MM.1S (cell line): Measurements from ENCODE around the gene PRCP.
"Not testable (repeated sequence)": the region's sequence is repeated elsewhere in the genome, so short reads cannot be mapped to it uniquely, and the experiment has no call there.

ENCODE experiments used
- DNase-seq: peaks from one replicate; pipeline ENCODE4 v3.0.0-alpha.2; 2015
- H2AFZ ChIP-seq: fragments of 300-600 bp; sonication (generic); 2 replicates; pipeline ENCODE4 v1.6.0; 2016; ENCODE audit warnings: antibody characterized with exemption, low read length
- H3F3A ChIP-seq: fragments of 300-600 bp; sonication (generic); 2 replicates; pipeline ENCODE4 v1.6.1; 2016; ENCODE audit warnings: mild to moderate bottlenecking, antibody characterized with exemption, low read length, moderate library complexity, mixed read lengths; ENCODE audit not compliant: insufficient read depth
- H3K27ac ChIP-seq: fragments of 300-600 bp; sonication (generic); 2 replicates; pipeline ENCODE4 v1.5.1; 2016; ENCODE audit warnings: mild to moderate bottlenecking, low read length
- H3K27me3 ChIP-seq: fragments of 300-600 bp; sonication (generic); replicated peaks from 2 replicates; pipeline ENCODE4 v1.6.0; 2016; ENCODE audit warnings: low read length; ENCODE audit not compliant: insufficient read depth
- H3K36me3 ChIP-seq: fragments of 300-600 bp; sonication (generic); replicated peaks from 2 replicates; pipeline ENCODE4 v1.6.1; 2016; ENCODE audit warnings: mild to moderate bottlenecking, low read length, mixed read lengths; ENCODE audit not compliant: insufficient read depth
- H3K4me1 ChIP-seq: fragments of 300-600 bp; sonication (generic); 2 replicates; pipeline ENCODE4 v1.6.1; 2016; ENCODE audit warnings: low read length, mixed read lengths
- H3K4me2 ChIP-seq: fragments of 300-600 bp; sonication (generic); 2 replicates; pipeline ENCODE4 v1.6.0; 2016; ENCODE audit warnings: low read depth, low read length
- H3K4me3 ChIP-seq: fragments of 300-600 bp; sonication (generic); 2 replicates; pipeline ENCODE4 v1.5.1; 2016; ENCODE audit warnings: low read length, mixed read lengths
- H3K79me2 ChIP-seq: fragments of 300-600 bp; sonication (generic); 2 replicates; pipeline ENCODE4 v1.6.1; 2016; ENCODE audit warnings: mixed run types, low read length, mixed read lengths
- H3K9ac ChIP-seq: fragments of 300-600 bp; sonication (generic); 2 replicates; pipeline ENCODE4 v1.6.1; 2016; ENCODE audit warnings: low read length, mixed read lengths
- H3K9me2 ChIP-seq: fragments of 300-600 bp; sonication (generic); replicated peaks from 2 replicates; pipeline ENCODE4 v1.6.1; 2016; ENCODE audit warnings: mild to moderate bottlenecking, low read length, mixed read lengths; ENCODE audit not compliant: insufficient read depth
- H3K9me3 ChIP-seq: fragments of 300-600 bp; sonication (generic); replicated peaks from 2 replicates; pipeline ENCODE4 v1.6.1; 2016; ENCODE audit warnings: mild to moderate bottlenecking, low read length, mixed read lengths; ENCODE audit not compliant: insufficient read depth
- H4K20me1 ChIP-seq: fragments of 300-600 bp; sonication (generic); 2 replicates; pipeline ENCODE4 v1.6.1; 2016; ENCODE audit warnings: mild to moderate bottlenecking, low read length, moderate library complexity, mixed read lengths; ENCODE audit not compliant: insufficient read depth
- CTCF ChIP-seq: fragments of 300-600 bp; sonication (generic); IDR thresholded peaks from 2 replicates; pipeline ENCODE4 v1.5.1; 2016; ENCODE audit warnings: antibody characterized with exemption, low read length, mixed read lengths
- EZH2 ChIP-seq: fragments of 300-600 bp; sonication (generic); optimal IDR thresholded peaks from 2 replicates; pipeline ENCODE3; 2017; ENCODE audit warnings: low read depth, mild to moderate bottlenecking, antibody characterized with exemption, low read length, mixed read lengths
- EZH2phosphoT487 ChIP-seq: fragments of 300-600 bp; sonication (generic); IDR thresholded peaks from 2 replicates; pipeline ENCODE4 v1.6.1; 2018; ENCODE audit warnings: antibody characterized with exemption, low read length

Gene PRCP

GRCh38 chr11:82930229-82930628, 30.0 kb upstream of the PRCP start:
- no peak for DNase-seq
- no peaks in the 10 kb centered on the region for H3K9me2 ChIP-seq
- no peaks in the 10 kb centered on the region for H3F3A ChIP-seq
- no peak overlapping the region for H3K9ac ChIP-seq
- no peaks in the 10 kb centered on the region for H3K79me2 ChIP-seq
- H4K20me1 ChIP-seq = no peaks in the 10 kb centered on the region
- H3K4me3 ChIP-seq = no peak overlapping the region
- H3K27ac ChIP-seq = no peak overlapping the region
- H3K36me3 ChIP-seq = no peaks in the 10 kb centered on the region
- no peak overlapping the region for H3K4me2 ChIP-seq
- no peaks in the 10 kb centered on the region for H3K27me3 ChIP-seq
- TF ChIP-seq EZH2phosphoT487 = no peak
- TF ChIP-seq CTCF = no peak
- H3K4me1 ChIP-seq = peaks cover 3% of the 10 kb centered on the region; the same call in 1 of the 2 replicates
- no peaks in the 10 kb centered on the region for H3K9me3 ChIP-seq
- H2AFZ ChIP-seq = no peak overlapping the region

- Histone ChIP-seq H3K4me2 (no peak overlapping the region), H3K9me2 (no peaks in the 10 kb centered on the region), H3K9ac (no peak overlapping the region)
Measured at GRCh38 chr11:82929121-82929520, 28.9 kb upstream of the PRCP start.

GRCh38 chr11:82927264-82927880, 27.1 kb upstream of the PRCP start:
- H3K9me2 ChIP-seq = no peaks in the 10 kb centered on the region
- H3F3A ChIP-seq = no peaks in the 10 kb centered on the region
- H3K9ac ChIP-seq = no peak overlapping the region; the same call in 1 of the 2 replicates
- H2AFZ ChIP-seq = no peak overlapping the region
- H3K79me2 ChIP-seq = peaks cover 5% of the 10 kb centered on the region; the same call in 1 of the 2 replicates
- H3K9me3 ChIP-seq = no peaks in the 10 kb centered on the region
- no peaks in the 10 kb centered on the region for H3K36me3 ChIP-seq
- TF ChIP-seq EZH2phosphoT487 (no peak), EZH2 (no peak), CTCF (peak; percentile 75)
- H3K4me2 ChIP-seq = peak overlapping the region; percentile 20
- H3K27me3 ChIP-seq = no peaks in the 10 kb centered on the region
- no peak overlapping the region for H3K4me3 ChIP-seq
- peaks cover 3% of the 10 kb centered on the region; the same call in 1 of the 2 replicates for H3K4me1 ChIP-seq
- no peak overlapping the region for H3K27ac ChIP-seq
- peak; percentile 75 for DNase-seq
- H4K20me1 ChIP-seq = no peaks in the 10 kb centered on the region

More at GRCh38 chr11:82929121-82929520, 28.9 kb upstream of the PRCP start:
- no peak overlapping the region for H3K4me3 ChIP-seq
- H3K9me3 ChIP-seq = no peaks in the 10 kb centered on the region
- H3F3A ChIP-seq = no peaks in the 10 kb centered on the region
- peaks cover 3% of the 10 kb centered on the region; the same call in 1 of the 2 replicates for H3K4me1 ChIP-seq
- no peaks in the 10 kb centered on the region for H4K20me1 ChIP-seq
- H2AFZ ChIP-seq = no peak overlapping the region
- H3K79me2 ChIP-seq = no peaks in the 10 kb centered on the region
- H3K36me3 ChIP-seq = no peaks in the 10 kb centered on the region
- no peak for TF ChIP-seq EZH2
- no peak overlapping the region for H3K27ac ChIP-seq
- H3K27me3 ChIP-seq = no peaks in the 10 kb centered on the region
- DNase-seq = no peak

GRCh38 chr11:82924522-82925224, 24.4 kb upstream of the PRCP start:
- TF ChIP-seq EZH2 (no peak), EZH2phosphoT487 (no peak), CTCF (no peak)
- Histone ChIP-seq H3K9me3 (no peaks in the 10 kb centered on the region), H4K20me1 (no peaks in the 10 kb centered on the region), H3K4me1 (peaks cover 13% of the 10 kb centered on the region), H3K9ac (no peak overlapping the region), H3K79me2 (peaks cover 20% of the 10 kb centered on the region), H3F3A (peaks cover 8% of the 10 kb centered on the region), H3K27ac (no peak overlapping the region), H2AFZ (no peak overlapping the region), H3K27me3 (no peaks in the 10 kb centered on the region), H3K4me2 (no peak overlapping the region), H3K36me3 (no peaks in the 10 kb centered on the region), H3K9me2 (no peaks in the 10 kb centered on the region), H3K4me3 (no peak overlapping the region)
- no peak for DNase-seq

GRCh38 chr11:82922396-82923173, 22.4 kb upstream of the PRCP start:
- not testable (repeated sequence) for H3K4me3 ChIP-seq, H3F3A ChIP-seq, H3K36me3 ChIP-seq, H3K27ac ChIP-seq, H3K9me2 ChIP-seq, H2AFZ ChIP-seq, H3K9ac ChIP-seq, H3K4me2 ChIP-seq, H3K27me3 ChIP-seq, H4K20me1 ChIP-seq, DNase-seq, H3K9me3 ChIP-seq
- H3K79me2 ChIP-seq = peaks cover 24% of the 10 kb centered on the region
- peaks cover 20% of the 10 kb centered on the region for H3K4me1 ChIP-seq
